Thyroid gland (tissue), 4 donors: ENCODE results near the gene SH3TC1. TPM values are rescaled to one million over a fixed set of nuclear protein-coding genes. Genes with fewer than 3 reads are reported as not detected.

Source experiments
- DNase-seq, 2 donors: peaks; one replicate each; pipeline ENCODE4 v3.0.0-alpha.2; 2019
- H3K27ac ChIP-seq, 3 donors: fragments of 200-600 bp; sonication (generic); 1 replicate in 2 of 3; 2 replicates in 1 of 3; pipeline ENCODE4 v1.5.1; 2016 to 2019; ENCODE audit warnings: mild to moderate bottlenecking in 1 of 3, moderate library complexity in 1 of 3
- H3K27me3 ChIP-seq: fragments of 200-600 bp; sonication (generic); one replicate; pipeline ENCODE4 v1.5.1; 2019
- H3K36me3 ChIP-seq, 2 donors: fragments of 200-600 bp; sonication (generic); one replicate each; pipeline ENCODE4 v1.5.1; 2016 to 2019
- H3K4me1 ChIP-seq, 2 donors: fragments of 200-600 bp; sonication (generic); one replicate each; pipeline ENCODE4 v1.5.1; 2017 to 2019
- H3K4me3 ChIP-seq, 3 donors: fragments of 200-600 bp; sonication (generic); replicated peaks in 1 of 3; 1 replicate in 2 of 3; 2 replicates in 1 of 3; pipeline ENCODE4 v1.5.1; 2016; ENCODE audit warnings: mild to moderate bottlenecking in 1 of 3
- H3K9me3 ChIP-seq: fragments of 200-600 bp; sonication (generic); one replicate; pipeline ENCODE4 v1.5.1; 2017
- POLR2A ChIP-seq, 2 donors: fragments of 450-650 bp; IDR thresholded peaks; one replicate each; pipeline ENCODE4 v1.6.1; 2017; ENCODE audit warnings: antibody characterized with exemption in 2 of 2, mild to moderate bottlenecking in 2 of 2, moderate library complexity in 1 of 2
- WGBS, 2 donors: methylation state at CpG; one replicate each; pipeline ENCODE4 v1.1.5; 2017; 5-methylcytosine and 5-hydroxymethylcytosine counted together
- intact Hi-C: fragments of 100-400 bp; cut with DNase I; formaldehyde crosslinking; loops from one replicate; pipeline ENCODE4 v1.15.1; 2023
- total RNA-seq, 4 donors: library from RNA; depleted of rRNA; stranded (reverse); fragments of >200 nt; gene quantifications; one replicate each; pipeline ENCODE4 v1.2.3, GENCODE V29; 2016
- TF ChIP-seq, protein P1 (sequence below), 6 experiments: fragments of 200-600 bp in 3 of 6; fragments of 450-650 bp in 3 of 6; sonication (generic) in 3 of 6; IDR thresholded peaks; one replicate each; pipeline ENCODE4 v1.5.1; 2016 to 2019; ENCODE audit warnings: antibody characterized with exemption in 6 of 6, mild to moderate bottlenecking in 2 of 6, inconsistent platforms in 1 of 6, moderate library complexity in 1 of 6

The SH3TC1 gene
- 10 to 100 TPM; 13.5 to 29.5 (median 16.4) TPM for total RNA-seq

GRCh38 chr4:8198906-8199593, at the start of gene SH3TC1:
SH3TC1 (plus strand) TSS chr4:8199290; CDS start chr4:8205195, 5,905 bp downstream.
- Histone ChIP-seq H3K27me3 (no peaks in the 10 kb centered on the region), H3K4me3 (peak within 1 kb of the TSS; percentile 1 to 33 (median 3)), H3K36me3 (no peaks in the 10 kb centered on the region), H3K4me1 (peaks cover 40 to 61% of the 10 kb centered on the region in 2 donors), H3K27ac (peak within 1 kb of the TSS; percentile 65 to 91 (median 76)), H3K9me3 (no peaks in the 10 kb centered on the region)
- WGBS, 2 donors, result 15 to 24% methylated on average over 10 to 12 of the region's 32 CpGs
- TF ChIP-seq, protein P1, sequence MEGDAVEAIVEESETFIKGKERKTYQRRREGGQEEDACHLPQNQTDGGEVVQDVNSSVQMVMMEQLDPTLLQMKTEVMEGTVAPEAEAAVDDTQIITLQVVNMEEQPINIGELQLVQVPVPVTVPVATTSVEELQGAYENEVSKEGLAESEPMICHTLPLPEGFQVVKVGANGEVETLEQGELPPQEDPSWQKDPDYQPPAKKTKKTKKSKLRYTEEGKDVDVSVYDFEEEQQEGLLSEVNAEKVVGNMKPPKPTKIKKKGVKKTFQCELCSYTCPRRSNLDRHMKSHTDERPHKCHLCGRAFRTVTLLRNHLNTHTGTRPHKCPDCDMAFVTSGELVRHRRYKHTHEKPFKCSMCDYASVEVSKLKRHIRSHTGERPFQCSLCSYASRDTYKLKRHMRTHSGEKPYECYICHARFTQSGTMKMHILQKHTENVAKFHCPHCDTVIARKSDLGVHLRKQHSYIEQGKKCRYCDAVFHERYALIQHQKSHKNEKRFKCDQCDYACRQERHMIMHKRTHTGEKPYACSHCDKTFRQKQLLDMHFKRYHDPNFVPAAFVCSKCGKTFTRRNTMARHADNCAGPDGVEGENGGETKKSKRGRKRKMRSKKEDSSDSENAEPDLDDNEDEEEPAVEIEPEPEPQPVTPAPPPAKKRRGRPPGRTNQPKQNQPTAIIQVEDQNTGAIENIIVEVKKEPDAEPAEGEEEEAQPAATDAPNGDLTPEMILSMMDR (IDR thresholded peaks at IDR 0.05), result no peak
- peak in 1 of 2 donors; percentile 70 for TF ChIP-seq POLR2A (IDR thresholded peaks at IDR 0.05)
- DNase-seq, result peak; percentile 94 to 95
- intact Hi-C loops, result no loop called here

DNA sequence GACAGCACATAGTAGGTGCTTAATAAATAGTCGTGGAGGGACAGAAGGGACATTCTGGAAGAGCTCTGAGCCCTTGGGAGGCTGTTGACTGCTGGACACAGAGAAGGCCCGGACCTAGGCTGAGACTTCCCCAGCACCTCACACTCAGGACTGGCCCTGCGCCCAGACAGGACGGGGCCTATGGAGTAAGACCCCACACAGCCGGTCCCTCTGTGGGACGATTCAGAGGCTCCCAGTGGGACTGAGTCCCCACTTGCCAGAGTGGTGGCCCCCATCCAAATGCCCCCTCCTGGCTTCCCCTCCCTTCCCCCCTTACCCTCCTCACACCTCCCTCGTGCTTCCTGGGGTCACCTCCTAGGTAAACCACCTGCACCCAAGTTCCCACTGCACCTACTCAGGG, 49.4 kb upstream of the SH3TC1 start:
- H3K27me3 ChIP-seq, result no peaks in the 10 kb centered on the region
- 82 to 83% methylated on average over 7 of the region's 7 CpGs for WGBS, 2 donors
- no peaks in the 10 kb centered on the region for H3K36me3 ChIP-seq
- peaks cover 0 to 5% of the 10 kb centered on the region in 2 donors for H3K4me1 ChIP-seq
- intact Hi-C loops, result no loop called here
- no peak for TF ChIP-seq POLR2A (IDR thresholded peaks at IDR 0.05)
- TF ChIP-seq, protein P1 (IDR thresholded peaks at IDR 0.05), result no peak
- H3K4me3 ChIP-seq, result no peak overlapping the region
- DNase-seq, result no peak
- H3K27ac ChIP-seq, result no peak overlapping the region
- no peaks in the 10 kb centered on the region for H3K9me3 ChIP-seq

DNA sequence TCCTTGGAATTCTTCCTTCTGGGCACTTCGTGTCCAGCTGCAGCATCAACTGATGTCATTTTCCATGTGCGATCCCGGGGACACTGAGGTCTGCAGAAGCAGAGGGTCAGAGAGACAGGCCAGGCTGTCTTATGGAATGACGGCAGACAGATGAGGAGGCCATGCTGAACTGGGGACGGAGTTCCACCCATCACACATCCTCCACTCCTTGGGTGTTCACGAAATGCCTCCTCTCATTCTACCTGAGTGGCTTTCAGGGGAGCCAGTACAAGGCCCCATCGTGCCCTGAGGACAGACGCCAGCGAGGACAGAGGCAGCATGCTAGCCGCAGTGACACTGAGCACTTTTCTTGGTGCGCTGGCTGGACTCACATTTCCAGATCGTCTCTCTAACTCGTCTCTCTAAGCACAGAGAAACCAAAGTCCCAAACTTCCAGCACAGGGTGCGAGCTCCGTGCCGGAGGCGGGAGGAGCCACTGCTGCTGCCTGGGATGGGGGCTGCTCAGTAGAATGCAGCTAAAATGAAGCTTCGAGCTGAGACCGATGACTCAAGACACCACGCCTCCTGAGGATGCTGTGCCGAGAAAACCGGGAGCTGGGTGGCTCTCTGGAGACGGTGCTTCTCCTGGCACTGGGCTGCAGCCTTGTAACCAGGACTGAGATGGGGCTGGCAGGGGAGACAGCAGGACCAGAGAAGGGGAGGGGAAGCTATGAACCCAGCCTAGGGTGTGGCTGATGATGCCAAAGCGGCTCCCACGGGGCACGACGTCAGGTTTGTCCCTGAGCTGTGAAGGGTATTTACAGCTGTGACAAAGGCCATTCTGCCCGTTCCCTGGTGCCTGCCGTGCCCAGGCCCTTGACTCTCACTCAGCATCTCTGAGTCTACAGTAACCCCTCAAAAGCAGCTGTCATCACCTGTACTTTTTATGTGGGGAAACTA, 48.7 kb upstream of the SH3TC1 start:
- Histone ChIP-seq H3K4me1 (peaks cover 0 to 5% of the 10 kb centered on the region in 2 donors), H3K4me3 (no peak overlapping the region), H3K27ac (no peak overlapping the region), H3K9me3 (no peaks in the 10 kb centered on the region), H3K27me3 (no peaks in the 10 kb centered on the region), H3K36me3 (no peaks in the 10 kb centered on the region)
- DNase-seq, result no peak
- TF ChIP-seq, protein P1 (IDR thresholded peaks at IDR 0.05), result no peak
- TF ChIP-seq POLR2A (IDR thresholded peaks at IDR 0.05), result no peak
- WGBS, 2 donors, result 90 to 91% methylated on average over 13 to 29 of the region's 29 CpGs
- intact Hi-C loops, result no loop called here

DNA sequence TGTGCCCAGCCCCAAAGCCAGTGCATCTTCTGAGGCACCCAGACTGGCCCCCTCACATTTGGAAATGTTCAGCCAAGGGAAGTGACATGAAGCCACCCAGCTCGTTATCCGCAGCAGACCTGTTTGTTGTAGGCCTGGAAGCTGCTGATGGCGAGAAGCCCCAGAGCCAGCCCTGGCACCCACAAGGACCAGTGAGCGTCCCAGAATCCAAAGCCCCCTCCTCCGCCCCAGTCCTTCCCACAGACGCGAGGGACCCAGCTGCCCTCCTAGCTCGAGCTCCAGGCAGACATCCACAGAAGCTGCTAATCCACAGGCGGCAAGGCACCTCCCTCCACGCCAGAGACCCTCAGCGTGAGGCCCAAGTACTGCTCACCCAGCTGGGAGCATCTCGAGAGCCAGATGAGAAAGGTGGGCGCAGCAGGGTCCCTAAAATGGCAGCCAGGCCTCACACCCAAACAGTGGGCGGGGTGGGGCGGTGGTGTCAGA, 47.9 kb upstream of the SH3TC1 start:
- TF ChIP-seq, protein P1 (IDR thresholded peaks at IDR 0.05), result no peak
- no peak for TF ChIP-seq POLR2A (IDR thresholded peaks at IDR 0.05)
- Histone ChIP-seq H3K4me1 (no peaks in the 10 kb centered on the region), H3K36me3 (no peaks in the 10 kb centered on the region), H3K27ac (no peak overlapping the region), H3K9me3 (no peaks in the 10 kb centered on the region), H3K27me3 (no peaks in the 10 kb centered on the region), H3K4me3 (no peak overlapping the region)
- DNase-seq, result no peak
- intact Hi-C loops, result no loop called here
- WGBS, 2 donors, result 89 to 95% methylated on average over 9 to 11 of the region's 15 CpGs
